Keratinocyte (primary cell): ENCODE data around the gene CNTRL. TPM values are rescaled to one million over a fixed set of nuclear protein-coding genes. Genes with fewer than 3 reads are reported as not detected.

Source experiments
- DNase-seq: peaks from one replicate; pipeline ENCODE4 v3.0.0-alpha.2; 2011; ENCODE audit warnings: low read depth, missing footprints, low spot score
- FAIRE-seq: peaks from 2 replicates; lab custom pipeline; 2011; peaks lifted over from hg19 to GRCh38; lab: Jason Lieb, UNC
- H2AFZ ChIP-seq: 2 replicates; pipeline ENCODE4 v1.6.0; 2012; ENCODE audit warnings: low read length, control low read depth, inconsistent platforms; ENCODE audit not compliant: control insufficient read depth
- H3K27ac ChIP-seq: 2 replicates; pipeline ENCODE4 v1.5.1; 2011; ENCODE audit warnings: low read length; ENCODE audit not compliant: control insufficient read depth, insufficient read depth
- H3K27me3 ChIP-seq: 3 replicates; pipeline ENCODE4 v1.6.0; 2011; ENCODE audit warnings: low read length; ENCODE audit not compliant: control insufficient read depth, insufficient read depth; ENCODE audit errors: extremely low read depth
- H3K36me3 ChIP-seq, 2 experiments: 2 replicates in 1 of 2; 3 replicates in 1 of 2; pipeline ENCODE4 v1.5.1; 2011; ENCODE audit warnings: low read length in 2 of 2, mild to moderate bottlenecking in 1 of 2; ENCODE audit not compliant: control insufficient read depth in 2 of 2, insufficient read depth in 2 of 2; ENCODE audit errors: extremely low read depth in 1 of 2
- H3K4me1 ChIP-seq: 3 replicates; pipeline ENCODE4 v1.5.1; 2011; ENCODE audit warnings: low read length; ENCODE audit not compliant: control insufficient read depth, insufficient read depth; ENCODE audit errors: extremely low read depth
- H3K4me2 ChIP-seq: 3 replicates; pipeline ENCODE4 v1.6.0; 2011; ENCODE audit warnings: low read depth, low read length; ENCODE audit not compliant: control insufficient read depth, insufficient read depth; ENCODE audit errors: extremely low read depth
- H3K4me3 ChIP-seq, 3 experiments: fragments of 200-600 bp in 1 of 3; sonication (generic) in 1 of 3; 2 replicates in 2 of 3; 3 replicates in 1 of 3; pipeline ENCODE4 v1.5.1; 2011 to 2016; ENCODE audit warnings: low read length in 3 of 3, mild to moderate bottlenecking in 3 of 3, control low read depth in 2 of 3, inconsistent platforms in 1 of 3, low read depth in 1 of 3, mixed read lengths in 1 of 3, mixed run types in 1 of 3, moderate library complexity in 1 of 3; ENCODE audit not compliant: control insufficient read depth in 2 of 3, insufficient read depth in 2 of 3; ENCODE audit errors: extremely low read depth in 1 of 3
- H3K79me2 ChIP-seq: 2 replicates; pipeline ENCODE4 v1.6.0; 2012; ENCODE audit warnings: low read length; ENCODE audit not compliant: control insufficient read depth, insufficient read depth
- H3K9ac ChIP-seq: 3 replicates; pipeline ENCODE4 v1.6.0; 2011; ENCODE audit warnings: low read length; ENCODE audit not compliant: control insufficient read depth, insufficient read depth; ENCODE audit errors: extremely low read depth
- H3K9me1 ChIP-seq: 3 replicates; pipeline ENCODE4 v1.6.0; 2011; ENCODE audit warnings: low read length; ENCODE audit not compliant: control insufficient read depth, insufficient read depth; ENCODE audit errors: extremely low read depth
- H3K9me3 ChIP-seq: 2 replicates; pipeline ENCODE4 v1.5.1; 2012; ENCODE audit warnings: low read depth, low read length; ENCODE audit not compliant: control insufficient read depth
- H4K20me1 ChIP-seq: 3 replicates; pipeline ENCODE4 v1.6.0; 2011; ENCODE audit warnings: low read length; ENCODE audit not compliant: control insufficient read depth, insufficient read depth; ENCODE audit errors: extremely low read depth
- EZH2 ChIP-seq: IDR thresholded peaks from one replicate; pipeline ENCODE4 v1.6.1; 2012; ENCODE audit warnings: inconsistent platforms, mild to moderate bottlenecking, low read length, moderate library complexity
- dilution Hi-C: fragments of 300-500 bp; cut with MboI; formaldehyde crosslinking; loops from one replicate; pipeline ENCODE4 v1.7.0; 2020; ENCODE audit warnings: low sequenced_read_pairs; ENCODE audit not compliant: extremely low pct_ligation_motif_present
- polyA plus RNA-seq, 5 experiments: library from polyadenylated mRNA; depleted of rRNA in 3 of 5; stranded (reverse) in 3 of 5; stranded (forward) in 1 of 5; unstranded in 1 of 5; fragments of >200 nt; gene quantifications; 1 replicate in 1 of 5; 2 replicates in 3 of 5; 3 replicates in 1 of 5; pipeline versions ENCODE4 v1.2.1 to v1.2.3, GENCODE V29; 2011 to 2012; ENCODE audit warnings: missing spikeins in 2 of 5, low read depth in 1 of 5, low replicate concordance in 1 of 5
- TF ChIP-seq, protein P1 (sequence below), 3 experiments: IDR thresholded peaks in 1 of 3; conservative IDR thresholded peaks in 1 of 3; optimal IDR thresholded peaks in 1 of 3; 2 replicates in 2 of 3; 3 replicates in 1 of 3; pipeline versions ENCODE3 to v1.5.1; 2011; ENCODE audit warnings: low read length in 3 of 3, mild to moderate bottlenecking in 3 of 3, moderate library complexity in 2 of 3, control low read depth in 1 of 3, inconsistent platforms in 1 of 3; ENCODE audit not compliant: insufficient read depth in 2 of 3; ENCODE audit errors: extremely low read depth in 1 of 3

CNTRL gene
- polyA plus RNA-seq, 1 donor (not counting 4 experiments of a cell fraction or from before 2014, with no cell fraction given) = 5.3 TPM

DNA sequence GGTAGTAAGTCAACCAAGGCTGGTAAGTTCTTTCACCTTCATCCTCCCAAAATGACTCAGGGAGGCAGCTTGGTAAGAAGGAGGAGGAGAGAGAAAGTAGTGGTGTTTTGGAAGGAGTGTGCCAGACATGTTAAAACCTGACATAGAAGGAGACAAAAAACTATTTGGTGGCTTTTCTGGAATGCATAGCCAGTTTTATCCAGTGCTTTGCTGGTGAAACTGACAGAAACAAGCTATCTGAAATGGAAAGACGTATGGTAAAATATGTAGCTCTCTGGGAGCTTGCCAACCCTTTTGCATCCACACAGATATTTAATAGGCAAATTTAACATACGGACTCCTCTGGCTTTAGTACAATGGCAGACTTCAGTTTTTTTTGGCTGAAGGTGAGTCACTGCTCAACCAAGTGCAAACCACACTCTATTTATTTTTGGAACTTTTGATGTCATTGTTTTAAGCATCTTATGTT lies 81.5 kb downstream of the CNTRL start:
- no peaks in the 10 kb centered on the region for H4K20me1 ChIP-seq
- dilution Hi-C loops = no loop called here
- DNase-seq = peak; percentile 57
- no peaks in the 10 kb centered on the region for H3K27me3 ChIP-seq
- H3K4me2 ChIP-seq = peak overlapping the region; percentile 54
- peak overlapping the region; percentile 60 for H3K27ac ChIP-seq
- no peak overlapping the region for H2AFZ ChIP-seq
- peaks cover 19% of the 10 kb centered on the region for H3K4me1 ChIP-seq
- no peaks in the 10 kb centered on the region for H3K9me3 ChIP-seq
- peak; percentile 84 for FAIRE-seq
- TF ChIP-seq, protein P1, sequence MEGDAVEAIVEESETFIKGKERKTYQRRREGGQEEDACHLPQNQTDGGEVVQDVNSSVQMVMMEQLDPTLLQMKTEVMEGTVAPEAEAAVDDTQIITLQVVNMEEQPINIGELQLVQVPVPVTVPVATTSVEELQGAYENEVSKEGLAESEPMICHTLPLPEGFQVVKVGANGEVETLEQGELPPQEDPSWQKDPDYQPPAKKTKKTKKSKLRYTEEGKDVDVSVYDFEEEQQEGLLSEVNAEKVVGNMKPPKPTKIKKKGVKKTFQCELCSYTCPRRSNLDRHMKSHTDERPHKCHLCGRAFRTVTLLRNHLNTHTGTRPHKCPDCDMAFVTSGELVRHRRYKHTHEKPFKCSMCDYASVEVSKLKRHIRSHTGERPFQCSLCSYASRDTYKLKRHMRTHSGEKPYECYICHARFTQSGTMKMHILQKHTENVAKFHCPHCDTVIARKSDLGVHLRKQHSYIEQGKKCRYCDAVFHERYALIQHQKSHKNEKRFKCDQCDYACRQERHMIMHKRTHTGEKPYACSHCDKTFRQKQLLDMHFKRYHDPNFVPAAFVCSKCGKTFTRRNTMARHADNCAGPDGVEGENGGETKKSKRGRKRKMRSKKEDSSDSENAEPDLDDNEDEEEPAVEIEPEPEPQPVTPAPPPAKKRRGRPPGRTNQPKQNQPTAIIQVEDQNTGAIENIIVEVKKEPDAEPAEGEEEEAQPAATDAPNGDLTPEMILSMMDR (optimal IDR thresholded peaks at IDR 0.05 in 1 of 3, IDR thresholded peaks at IDR 0.05 in 1 of 3, conservative IDR thresholded peaks at IDR 0.05 in 1 of 3; ENCODE audit: extremely low read depth in 1 of 3, insufficient read depth in 2 of 3, low read length in 3 of 3) = no peak
- no peak for TF ChIP-seq EZH2
- no peaks in the 10 kb centered on the region for H3K79me2 ChIP-seq
- H3K9ac ChIP-seq = no peak overlapping the region
- H3K4me3 ChIP-seq = no peak overlapping the region
- no peaks in the 10 kb centered on the region for H3K9me1 ChIP-seq
- H3K36me3 ChIP-seq = peaks cover 5 to 13% of the 10 kb centered on the region in 2 experiments

DNA sequence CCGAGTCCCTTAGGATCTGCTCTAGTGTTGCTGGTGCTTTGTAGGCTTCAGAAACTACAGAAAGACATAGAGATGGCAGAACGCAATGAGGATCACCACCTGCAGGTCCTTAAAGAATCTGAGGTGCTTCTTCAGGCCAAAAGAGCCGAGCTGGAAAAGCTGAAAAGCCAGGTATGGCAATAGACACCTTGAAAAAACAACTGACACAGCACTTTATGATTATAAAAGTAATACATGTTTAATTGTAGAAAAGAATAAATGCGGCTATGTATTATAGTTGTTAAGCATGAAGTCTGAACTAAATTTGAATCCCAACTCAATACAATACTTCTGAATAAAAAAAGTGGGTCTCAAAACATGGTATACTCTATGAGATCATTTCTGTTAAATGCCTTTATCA lies 83.2 kb downstream of the CNTRL start:
- TF ChIP-seq EZH2 = no peak
- TF ChIP-seq, protein P1 (optimal IDR thresholded peaks at IDR 0.05 in 1 of 3, IDR thresholded peaks at IDR 0.05 in 1 of 3, conservative IDR thresholded peaks at IDR 0.05 in 1 of 3; ENCODE audit: extremely low read depth in 1 of 3, insufficient read depth in 2 of 3, low read length in 3 of 3) = no peak
- FAIRE-seq = no peak

More for the DNA sequence above, 83.2 kb downstream of the CNTRL start:
- H2AFZ ChIP-seq = no peak overlapping the region
- no peaks in the 10 kb centered on the region for H3K79me2 ChIP-seq
- no peak overlapping the region for H3K9ac ChIP-seq
- H3K36me3 ChIP-seq = peaks cover 5 to 19% of the 10 kb centered on the region in 2 experiments
- H3K9me3 ChIP-seq = no peaks in the 10 kb centered on the region
- H3K4me1 ChIP-seq = peaks cover 24% of the 10 kb centered on the region
- H3K4me2 ChIP-seq = no peak overlapping the region
- dilution Hi-C loops = no loop called here
- no peaks in the 10 kb centered on the region for H3K9me1 ChIP-seq
- no peak overlapping the region for H3K27ac ChIP-seq
- no peaks in the 10 kb centered on the region for H4K20me1 ChIP-seq
- no peak overlapping the region for H3K4me3 ChIP-seq
- no peaks in the 10 kb centered on the region for H3K27me3 ChIP-seq
- DNase-seq = no peak
